ENCODE measurements around the gene GALNTL6.

DNA sequence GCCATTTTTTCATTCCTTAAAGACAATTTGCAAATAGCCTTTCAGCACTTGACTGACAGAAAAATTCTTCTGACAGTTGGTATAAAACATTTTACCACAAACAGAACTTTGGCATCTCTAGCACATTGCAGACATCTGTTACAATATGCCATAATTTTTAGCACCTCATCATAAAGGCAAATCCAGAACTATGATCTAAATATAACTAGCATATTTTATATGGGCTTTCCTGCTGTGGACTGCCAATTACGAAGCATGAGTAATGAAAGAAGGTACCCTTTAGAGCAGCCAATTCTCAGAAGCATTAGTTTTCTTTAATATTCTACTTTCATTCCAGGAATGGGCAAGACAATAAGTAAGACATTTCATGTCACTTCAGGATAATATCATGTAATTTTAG is 708.0 kb downstream of the GALNTL6 start:
- no peak for TF ChIP-seq EZH2phosphoT487 (IDR thresholded peaks at IDR 0.05; ENCODE audit: insufficient read depth, low read depth)
- TF ChIP-seq EZH2 (IDR thresholded peaks at IDR 0.05; ENCODE audit: insufficient read depth, poor library complexity, severe bottlenecking) = no peak
